AG08395 (cell line): ENCODE data around the gene SAMD1.
A peak's percentile ranks its signal among the peaks of the same experiment; 100 is the strongest.

Experiments used
- DNase-seq: peaks from one replicate; pipeline ENCODE4 v3.0.0; 2012; ENCODE audit warnings: mixed read lengths, low spot score

SAMD1 gene

GRCh38 chr19:14113762-14114414, 23.3 kb upstream of the SAMD1 start:
- DNase-seq, result no peak

- DNase-seq, result peak; percentile 52
Observed at GRCh38 chr19:14112809-14113385, 22.3 kb upstream of the SAMD1 start.

- DNase-seq, result no peak
Observed at GRCh38 chr19:14112051-14112808, 21.7 kb upstream of the SAMD1 start.

GRCh38 chr19:14111486-14111885, 20.9 kb upstream of the SAMD1 start:
- no peak for DNase-seq

- no peak for DNase-seq
Observed at GRCh38 chr19:14110650-14111049, 20.1 kb upstream of the SAMD1 start.

- DNase-seq, result no peak
Observed at GRCh38 chr19:14107581-14108461, 17.3 kb upstream of the SAMD1 start.

- no peak for DNase-seq
Observed at GRCh38 chr19:14106840-14107239, 16.3 kb upstream of the SAMD1 start.

- DNase-seq, result no peak
Observed at GRCh38 chr19:14105680-14106079, 15.1 kb upstream of the SAMD1 start.

- DNase-seq, result no peak
Observed at GRCh38 chr19:14103310-14103709, 12.8 kb upstream of the SAMD1 start.

GRCh38 chr19:14102756-14103155, 12.2 kb upstream of the SAMD1 start:
- DNase-seq, result no peak

- DNase-seq, result no peak
Observed at GRCh38 chr19:14102102-14102696, 11.6 kb upstream of the SAMD1 start.

- DNase-seq, result no peak
Observed at GRCh38 chr19:14101003-14101545, 10.5 kb upstream of the SAMD1 start.

GRCh38 chr19:14097532-14098151, 7.1 kb upstream of the SAMD1 start:
- DNase-seq, result no peak

GRCh38 chr19:14096272-14096992, 5.9 kb upstream of the SAMD1 start:
- no peak for DNase-seq

GRCh38 chr19:14094854-14095253, 4.3 kb upstream of the SAMD1 start:
- DNase-seq, result no peak

GRCh38 chr19:14093117-14093823, 2.7 kb upstream of the SAMD1 start:
- DNase-seq, result no peak

GRCh38 chr19:14091813-14092462, 1.4 kb upstream of the SAMD1 start:
- no peak for DNase-seq

- DNase-seq, result peak; percentile 86
Observed at GRCh38 chr19:14091081-14091812, 696 bp upstream of the SAMD1 start.
